Anterior cingulate cortex (tissue), 58 donors: ENCODE data around the gene SKOR1.
A peak's percentile ranks its signal among the peaks of the same experiment; 100 is the strongest.

Source experiments
- DNase-seq, 58 donors: peaks; one replicate each; lab custom pipeline; 2025; lab: John Stamatoyannopoulos, UW

SKOR1 gene

GRCh38 chr15:67794832-67795574 lies 30.3 kb upstream of the SKOR1 start:
- no peak for DNase-seq

GRCh38 chr15:67796196-67797127 lies 28.8 kb upstream of the SKOR1 start:
- DNase-seq, result no peak

- DNase-seq, result no peak
Observed at GRCh38 chr15:67799801-67800205, 25.5 kb upstream of the SKOR1 start.

GRCh38 chr15:67801142-67801541 lies 24.2 kb upstream of the SKOR1 start:
- DNase-seq, result no peak

GRCh38 chr15:67801926-67802914 lies 23.1 kb upstream of the SKOR1 start:
- no peak for DNase-seq

GRCh38 chr15:67803299-67803698 lies 22.0 kb upstream of the SKOR1 start:
- no peak for DNase-seq

- peak in 6 of 58 donors; percentile 5 to 23 (median 11) for DNase-seq
Observed at GRCh38 chr15:67803996-67804843, 21.1 kb upstream of the SKOR1 start.

- no peak for DNase-seq
Observed at GRCh38 chr15:67805008-67805665, 20.2 kb upstream of the SKOR1 start.

- no peak for DNase-seq
Observed at GRCh38 chr15:67805666-67806516, 19.4 kb upstream of the SKOR1 start.

GRCh38 chr15:67806536-67806935 lies 18.8 kb upstream of the SKOR1 start:
- DNase-seq, result no peak

GRCh38 chr15:67807141-67807540 lies 18.2 kb upstream of the SKOR1 start:
- no peak for DNase-seq

- DNase-seq, result no peak
Observed at GRCh38 chr15:67807836-67808235, 17.5 kb upstream of the SKOR1 start.

- DNase-seq, result no peak
Observed at GRCh38 chr15:67808821-67809220, 16.5 kb upstream of the SKOR1 start.

- DNase-seq, result no peak
Observed at GRCh38 chr15:67809441-67809840, 15.9 kb upstream of the SKOR1 start.

- DNase-seq, result no peak
Observed at GRCh38 chr15:67809866-67810265, 15.4 kb upstream of the SKOR1 start.

GRCh38 chr15:67812241-67812644 lies 13.1 kb upstream of the SKOR1 start:
- no peak for DNase-seq

- no peak for DNase-seq
Observed at GRCh38 chr15:67813104-67813634, 12.1 kb upstream of the SKOR1 start.
